Upper lobe of left lung (tissue), 6 donors: ENCODE results near the gene FLYWCH2. TPM values are rescaled to one million over a fixed set of nuclear protein-coding genes. Genes with fewer than 3 reads are reported as not detected.

Source experiments
- ATAC-seq, 2 donors: fragments of 200-7000 bp; cut with Tn5 transposase; one replicate each; pipeline ENCODE4 v1.9.1; 2022; ENCODE audit warnings: mild to moderate bottlenecking in 2 of 2, moderate library complexity in 2 of 2; ENCODE audit not compliant: low FRiP score in 2 of 2
- DNase-seq, 2 donors: peaks; one replicate each; pipeline ENCODE4 v3.0.0-alpha.2; 2019 to 2020
- H3K27ac ChIP-seq, 4 donors: fragments of 200-600 bp; sonication (generic); one replicate each; pipeline ENCODE4 v1.5.1; 2016 to 2019
- H3K27me3 ChIP-seq, 4 donors: fragments of 200-600 bp; sonication (generic); one replicate each; pipeline ENCODE4 v1.5.1; 2017 to 2019
- H3K36me3 ChIP-seq, 4 donors: fragments of 200-600 bp; sonication (generic); one replicate each; pipeline ENCODE4 v1.5.1; 2016 to 2019
- H3K4me1 ChIP-seq, 4 donors: fragments of 200-600 bp; sonication (generic); one replicate each; pipeline ENCODE4 v1.5.1; 2018 to 2019
- H3K4me3 ChIP-seq, 4 donors: fragments of 200-600 bp; sonication (generic); one replicate each; pipeline ENCODE4 v1.5.1; 2017 to 2019; ENCODE audit warnings: mild to moderate bottlenecking in 2 of 4, moderate library complexity in 1 of 4
- H3K9me3 ChIP-seq, 4 donors: fragments of 200-600 bp; sonication (generic); one replicate each; pipeline ENCODE4 v1.5.1; 2018 to 2019
- CTCF ChIP-seq, 6 experiments: fragments of 450-650 bp in 4 of 6; fragments of 200-600 bp in 2 of 6; sonication (generic) in 2 of 6; IDR thresholded peaks; one replicate each; pipeline ENCODE4 v1.5.1; 2016 to 2019; ENCODE audit warnings: antibody characterized with exemption in 6 of 6
- EP300 ChIP-seq, 4 donors: sonication (generic); formaldehyde crosslinking; IDR thresholded peaks; one replicate each; pipeline ENCODE4 v1.5.1; 2017; ENCODE audit warnings: antibody characterized with exemption in 4 of 4, control low read depth in 2 of 4
- POLR2A ChIP-seq, 4 donors: fragments of 450-650 bp; IDR thresholded peaks; one replicate each; pipeline ENCODE4 v1.5.1; 2016 to 2017; ENCODE audit warnings: antibody characterized with exemption in 4 of 4, mild to moderate bottlenecking in 2 of 4
- POLR2AphosphoS5 ChIP-seq, 2 donors: sonication (generic); formaldehyde crosslinking; IDR thresholded peaks; one replicate each; pipeline ENCODE4 v1.5.1; 2017; ENCODE audit warnings: antibody characterized with exemption in 2 of 2
- WGBS, 2 donors: methylation state at CpG; one replicate each; pipeline ENCODE4 v1.1.5; 2017 to 2018; 5-methylcytosine and 5-hydroxymethylcytosine counted together
- total RNA-seq, 6 donors: library from RNA; depleted of rRNA in 4 of 6; stranded (reverse); fragments of >200 nt in 4 of 6; gene quantifications; one replicate each; pipeline versions ENCODE4 v1.1.0 to v1.2.1, GENCODE V29; 2016 to 2021
- donor health status: DM: no; HTN: no; CAD: no; lungs with moderate emphysema.
- donor health status: DM: no; HTN: yes; CAD: no; lungs with severe emphysema.

Gene FLYWCH2
- total RNA-seq, 6 donors from 2014 or later = 31.2 to 70.1 (median 39.7) TPM

GRCh38 chr16:2858245-2859025 lies 24.6 kb upstream of the FLYWCH2 start:
- Histone ChIP-seq H3K27me3 (peaks cover 0 to 7% (median 2%) of the 10 kb centered on the region in 4 donors), H3K4me3 (peak overlapping the region in 3 of 4 donors; percentile 44 to 53 (median 48)), H3K27ac (peak overlapping the region; percentile 80 to 85 (median 82)), H3K36me3 (peaks cover 0 to under 1% (median 0%) of the 10 kb centered on the region in 4 donors), H3K9me3 (peaks cover 0 to 19% (median 12%) of the 10 kb centered on the region in 4 donors), H3K4me1 (peaks cover 0 to 20% (median 6%) of the 10 kb centered on the region in 4 donors)
- 15 to 20% methylated on average over 1 to 23 of the region's 23 CpGs for whole genome bisulfite sequencing, 2 donors
- peak in 2 of 4 donors; percentile 21 to 75 for TF ChIP-seq EP300 (IDR thresholded peaks at IDR 0.05)
- TF ChIP-seq CTCF (IDR thresholded peaks at IDR 0.05) = peak in 4 of 6 experiments; percentile 20 to 51 (median 34)
- TF ChIP-seq POLR2AphosphoS5 (IDR thresholded peaks at IDR 0.05) = peak; percentile 11 to 34
- no peak for TF ChIP-seq POLR2A (IDR thresholded peaks at IDR 0.05)
- DNase-seq (peak; percentile 85 to 92), ATAC-seq (peak; percentile 73 to 94)

- Histone ChIP-seq H3K9me3 (peaks cover 0 to 9% (median 7%) of the 10 kb centered on the region in 4 donors), H3K36me3 (no peaks in the 10 kb centered on the region), H3K27ac (no peak overlapping the region), H3K4me3 (no peak overlapping the region), H3K4me1 (peaks cover 0 to 20% (median 6%) of the 10 kb centered on the region in 4 donors), H3K27me3 (peaks cover 0 to 7% (median 2%) of the 10 kb centered on the region in 4 donors)
- TF ChIP-seq CTCF (IDR thresholded peaks at IDR 0.05) = no peak
- no peak for TF ChIP-seq POLR2A (IDR thresholded peaks at IDR 0.05)
- TF ChIP-seq EP300 (IDR thresholded peaks at IDR 0.05) = no peak
- TF ChIP-seq POLR2AphosphoS5 (IDR thresholded peaks at IDR 0.05) = no peak
- DNase-seq = no peak
- ATAC-seq = no peak
- WGBS, 2 donors = 79 to 83% methylated on average over 1 to 9 of the region's 10 CpGs
These were observed 23.2 kb upstream of the FLYWCH2 start for GRCh38 chr16:2859686-2860265.

GRCh38 chr16:2860826-2861567 lies 22.0 kb upstream of the FLYWCH2 start:
- WGBS, 2 donors = 67 to 78% methylated on average over 5 to 7 of the region's 8 CpGs
- Histone ChIP-seq H3K36me3 (no peaks in the 10 kb centered on the region), H3K9me3 (peaks cover 0 to 9% (median 6%) of the 10 kb centered on the region in 4 donors), H3K27ac (no peak overlapping the region), H3K4me1 (peaks cover 0 to 20% (median 6%) of the 10 kb centered on the region in 4 donors), H3K27me3 (peaks cover 0 to 7% (median 2%) of the 10 kb centered on the region in 4 donors), H3K4me3 (no peak overlapping the region)
- ATAC-seq (no peak), DNase-seq (no peak)
- TF ChIP-seq POLR2AphosphoS5 (IDR thresholded peaks at IDR 0.05) (no peak), CTCF (IDR thresholded peaks at IDR 0.05) (no peak), EP300 (IDR thresholded peaks at IDR 0.05) (no peak), POLR2A (IDR thresholded peaks at IDR 0.05) (no peak)

GRCh38 chr16:2865651-2866050 lies 17.4 kb upstream of the FLYWCH2 start:
- Histone ChIP-seq H3K27me3 (no peaks in the 10 kb centered on the region), H3K27ac (no peak overlapping the region), H3K4me3 (no peak overlapping the region), H3K4me1 (peaks cover 5 to 13% (median 7%) of the 10 kb centered on the region in 4 donors), H3K36me3 (no peaks in the 10 kb centered on the region), H3K9me3 (peaks cover 0 to 7% (median 6%) of the 10 kb centered on the region in 4 donors)
- WGBS, 2 donors = 69 to 78% methylated on average over 4 of the region's 4 CpGs
- ATAC-seq (no peak), DNase-seq (no peak)
- no peak for TF ChIP-seq POLR2AphosphoS5 (IDR thresholded peaks at IDR 0.05)
- no peak for TF ChIP-seq EP300 (IDR thresholded peaks at IDR 0.05)
- TF ChIP-seq POLR2A (IDR thresholded peaks at IDR 0.05) = no peak
- no peak for TF ChIP-seq CTCF (IDR thresholded peaks at IDR 0.05)
